ENCODE data around the gene HECTD4. TPM values are rescaled to one million over a fixed set of nuclear protein-coding genes. Genes with fewer than 3 reads are reported as not detected.

The HECTD4 gene
- polyA plus RNA-seq, 3 donors = 36.9 to 39.6 (median 37.5) TPM

GRCh38 chr12:112184056-112184887, 198.0 kb downstream of the HECTD4 start:
- DNase-seq (ENCODE audit: low read depth in 3 of 3, low spot score in 2 of 3) = no peak

- no peak for DNase-seq (ENCODE audit: low read depth in 3 of 3, low spot score in 2 of 3)
Measured at GRCh38 chr12:112183141-112184021, 198.8 kb downstream of the HECTD4 start.

GRCh38 chr12:112182499-112182898, 199.7 kb downstream of the HECTD4 start:
- no peak for DNase-seq (ENCODE audit: low read depth in 3 of 3, low spot score in 2 of 3)

GRCh38 chr12:112180422-112180821, 201.8 kb downstream of the HECTD4 start:
- DNase-seq (ENCODE audit: low read depth in 3 of 3, low spot score in 2 of 3) = no peak

GRCh38 chr12:112179916-112180315, 202.3 kb downstream of the HECTD4 start:
- DNase-seq (ENCODE audit: low read depth in 3 of 3, low spot score in 2 of 3) = no peak

GRCh38 chr12:112179341-112179740, 202.9 kb downstream of the HECTD4 start:
- no peak for DNase-seq (ENCODE audit: low read depth in 3 of 3, low spot score in 2 of 3)

GRCh38 chr12:112178796-112179195, 203.4 kb downstream of the HECTD4 start:
- DNase-seq (ENCODE audit: low read depth in 3 of 3, low spot score in 2 of 3) = no peak

- no peak for DNase-seq (ENCODE audit: low read depth in 3 of 3, low spot score in 2 of 3)
Measured at GRCh38 chr12:112176321-112177010, 205.8 kb downstream of the HECTD4 start.

- DNase-seq (ENCODE audit: low read depth in 3 of 3, low spot score in 2 of 3) = no peak
Measured at GRCh38 chr12:112175361-112176155, 206.7 kb downstream of the HECTD4 start.

- DNase-seq (ENCODE audit: low read depth in 3 of 3, low spot score in 2 of 3) = no peak
Measured at GRCh38 chr12:112172556-112173324, 209.5 kb downstream of the HECTD4 start.

- DNase-seq (ENCODE audit: low read depth in 3 of 3, low spot score in 2 of 3) = no peak
Measured at GRCh38 chr12:112170971-112171596, 211.1 kb downstream of the HECTD4 start.

GRCh38 chr12:112170376-112170775, 211.9 kb downstream of the HECTD4 start:
- DNase-seq (ENCODE audit: low read depth in 3 of 3, low spot score in 2 of 3) = no peak

- DNase-seq (ENCODE audit: low read depth in 3 of 3, low spot score in 2 of 3) = no peak
Measured at GRCh38 chr12:112169966-112170365, 212.3 kb downstream of the HECTD4 start.

GRCh38 chr12:112169161-112169872, 212.9 kb downstream of the HECTD4 start:
- DNase-seq (ENCODE audit: low read depth in 3 of 3, low spot score in 2 of 3) = no peak

GRCh38 chr12:112168561-112168971, 213.7 kb downstream of the HECTD4 start:
- DNase-seq (ENCODE audit: low read depth in 3 of 3, low spot score in 2 of 3) = no peak

GRCh38 chr12:112167718-112168525, 214.3 kb downstream of the HECTD4 start:
- no peak for DNase-seq (ENCODE audit: low read depth in 3 of 3, low spot score in 2 of 3)

GRCh38 chr12:112167031-112167461, 215.2 kb downstream of the HECTD4 start:
- DNase-seq (ENCODE audit: low read depth in 3 of 3, low spot score in 2 of 3) = no peak

All from right renal cortex interstitium (tissue), 3 donors.